GM12878 (cell line): ENCODE results near the gene ZNF692. TPM values are rescaled to one million over a fixed set of nuclear protein-coding genes. Genes with fewer than 3 reads are reported as not detected.

Experiments
- ATF3 ChIP-seq: IDR thresholded peaks from 2 replicates; pipeline ENCODE4 v1.6.1; 2011; ENCODE audit warnings: low read depth, mild to moderate bottlenecking, low read length, moderate library complexity, borderline replicate concordance; ENCODE audit errors: extremely low read depth
- BMI1 ChIP-seq: fragments of 450-650 bp; IDR thresholded peaks from 2 replicates; pipeline ENCODE4 v1.6.1; 2016; ENCODE audit warnings: mild to moderate bottlenecking, moderate library complexity, borderline replicate concordance
- BRCA1 ChIP-seq: IDR thresholded peaks from 2 replicates; pipeline ENCODE4 v1.6.1; 2011; ENCODE audit warnings: low read depth, low read length, improper control_type of control experiment
- CHD2 ChIP-seq: IDR thresholded peaks from 2 replicates; pipeline ENCODE4 v1.6.1; 2011; ENCODE audit warnings: low read depth, low read length, improper control_type of control experiment, borderline replicate concordance
- FOS ChIP-seq: IDR thresholded peaks from 3 replicates; pipeline ENCODE4 v1.6.1; 2011; ENCODE audit warnings: borderline replicate concordance; ENCODE audit not compliant: insufficient read length; ENCODE audit errors: extremely low read depth
- FOXK2 ChIP-seq: fragments of 450-650 bp; IDR thresholded peaks from 2 replicates; pipeline ENCODE4 v1.6.1; 2017; ENCODE audit warnings: mild to moderate bottlenecking, moderate library complexity
- GATAD2B ChIP-seq: fragments of 450-650 bp; conservative IDR thresholded peaks from 2 replicates; pipeline ENCODE4 v1.6.1; 2017; ENCODE audit warnings: low read depth, mild to moderate bottlenecking, moderate library complexity
- JUND ChIP-seq: IDR thresholded peaks from 2 replicates; pipeline ENCODE4 v1.6.1; 2012; ENCODE audit warnings: low read depth, mild to moderate bottlenecking, low read length, improper control_type of control experiment, moderate library complexity
- KAT2A ChIP-seq: conservative IDR thresholded peaks from 2 replicates; pipeline ENCODE4 v1.6.1; 2011; ENCODE audit warnings: low read depth, low read length; ENCODE audit not compliant: control insufficient read depth
- MYB ChIP-seq: fragments of 150-350 bp; IDR thresholded peaks from 2 replicates; pipeline ENCODE4 v1.6.1; 2014; ENCODE audit warnings: mild to moderate bottlenecking, low read depth, low read length, borderline replicate concordance
- NFIC ChIP-seq: IDR thresholded peaks from 2 replicates; pipeline ENCODE4 v1.6.1; 2012; ENCODE audit warnings: low read depth, mild to moderate bottlenecking, inconsistent platforms, low read length, moderate library complexity
- POLR2A ChIP-seq: IDR thresholded peaks from 2 replicates; pipeline ENCODE4 v1.6.1; 2011; ENCODE audit warnings: low read depth, mild to moderate bottlenecking, low read length
- RAD51 ChIP-seq: fragments of 450-650 bp; IDR thresholded peaks from 2 replicates; pipeline ENCODE4 v1.6.1; 2016; ENCODE audit warnings: moderate library complexity, mild to moderate bottlenecking, inconsistent platforms
- SIN3A ChIP-seq: IDR thresholded peaks from 2 replicates; pipeline ENCODE4 v1.6.1; 2012; ENCODE audit warnings: low read depth, low read length, improper control_type of control experiment
- SIX5 ChIP-seq: IDR thresholded peaks from 2 replicates; pipeline ENCODE4 v1.6.1; 2011; ENCODE audit warnings: mild to moderate bottlenecking, low read depth, low read length, moderate library complexity; ENCODE audit not compliant: severe bottlenecking
- SREBF2 ChIP-seq: IDR thresholded peaks from 2 replicates; pipeline ENCODE4 v1.6.1; 2012; ENCODE audit warnings: mild to moderate bottlenecking, low read length
- USF2 ChIP-seq: IDR thresholded peaks from 2 replicates; pipeline ENCODE4 v1.6.1; 2011; ENCODE audit warnings: low read depth, low read length, improper control_type of control experiment, borderline replicate concordance
- ZNF217 ChIP-seq: fragments of 450-650 bp; IDR thresholded peaks from 2 replicates; pipeline ENCODE4 v1.6.1; 2017; ENCODE audit warnings: antibody characterized with exemption, mild to moderate bottlenecking
- ZZZ3 ChIP-seq: IDR thresholded peaks from 2 replicates; pipeline ENCODE4 v1.6.1; 2011; ENCODE audit warnings: low read depth; ENCODE audit not compliant: control insufficient read depth, insufficient read length
- polyA plus RNA-seq, 11 experiments: library from polyadenylated mRNA; depleted of rRNA in 4 of 11; unstranded in 6 of 11; stranded (reverse) in 5 of 11; fragments of >200 nt; fragmentation: Nextera tagmentation in 4 of 11; fragmentation: Illumina TruSeq in 1 of 11; extraction: Ambion mirVana in 4 of 11; extraction: Trizol in 1 of 11; gene quantifications; 1 replicate in 1 of 11; 2 replicates in 10 of 11; pipeline versions ENCODE4 v1.2.1 to v1.2.3, GENCODE V29; 2011 to 2016; ENCODE audit warnings: inconsistent platforms in 2 of 11, missing spikeins in 2 of 11, low read depth in 1 of 11
- total RNA-seq, 4 experiments: library from RNA; depleted of rRNA in 3 of 4; stranded (reverse); fragments of >200 nt in 3 of 4; fragmentation: Illumina TruSeq in 1 of 4; extraction: Trizol in 1 of 4; gene quantifications; 2 replicates each; pipeline versions ENCODE4 v1.2.1 to v1.2.3, GENCODE V29; 2013 to 2021
- TF ChIP-seq, protein P1 (sequence below): fragments of 450-650 bp; IDR thresholded peaks from 2 replicates; pipeline ENCODE4 v1.6.1; 2016; ENCODE audit warnings: mild to moderate bottlenecking
- TF ChIP-seq, protein P2 (sequence below): fragments of 450-650 bp; formaldehyde crosslinking; IDR thresholded peaks from 2 replicates; pipeline ENCODE4 v1.4.0; 2020; ENCODE audit warnings: mild to moderate bottlenecking, moderate library complexity
- TF ChIP-seq, protein P3 (sequence below): fragments of 450-650 bp; IDR thresholded peaks from 2 replicates; pipeline ENCODE4 v1.6.1; 2017; ENCODE audit warnings: antibody characterized with exemption, mild to moderate bottlenecking, moderate library complexity

ZNF692 gene
- total and polyA plus RNA-seq, 10 of the 15 experiments (the other 5 are each of a cell fraction or from before 2014, with no cell fraction given): 5.3 to 76.6 (median 36.9) TPM

DNA sequence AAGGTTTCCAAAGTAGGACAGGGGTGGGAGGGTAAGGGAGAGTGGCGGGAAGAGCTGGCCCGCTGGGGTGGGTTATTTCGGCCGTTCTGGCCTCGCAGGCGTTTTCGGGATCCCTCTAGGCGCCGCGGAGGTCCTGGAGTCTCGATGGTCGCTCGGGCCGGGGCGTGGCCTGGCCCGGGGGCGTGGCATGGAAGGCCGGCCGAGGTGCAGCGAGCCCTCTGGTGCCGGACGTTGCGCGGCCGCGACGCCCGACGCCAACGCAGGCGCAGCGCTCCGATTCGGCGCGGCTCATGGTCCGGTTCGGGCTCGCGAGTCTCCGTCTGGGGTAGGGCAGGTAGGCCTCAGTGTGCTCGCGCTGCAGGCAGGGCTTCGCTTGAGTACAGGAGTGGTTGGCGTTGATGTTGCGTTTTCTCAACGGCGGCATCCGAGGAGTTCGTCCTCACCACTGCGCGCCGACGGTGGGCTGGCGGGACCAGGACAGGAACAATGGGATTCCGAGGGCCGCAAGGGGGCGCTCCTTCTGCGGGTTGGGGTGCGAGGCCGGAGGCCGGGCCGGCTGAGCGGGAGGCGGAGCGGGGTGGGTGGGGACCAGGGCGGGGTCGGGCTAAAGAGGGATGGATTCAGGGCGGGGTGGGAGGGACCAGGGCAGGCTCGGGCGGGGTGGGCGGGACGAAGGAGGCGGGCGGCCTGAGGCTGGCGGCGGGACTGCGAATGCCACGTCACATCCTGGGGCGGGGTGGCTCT, 47.3 kb upstream of the ZNF692 start, which contains the start of gene PGBD2 (continued):
- TF ChIP-seq, protein P1, sequence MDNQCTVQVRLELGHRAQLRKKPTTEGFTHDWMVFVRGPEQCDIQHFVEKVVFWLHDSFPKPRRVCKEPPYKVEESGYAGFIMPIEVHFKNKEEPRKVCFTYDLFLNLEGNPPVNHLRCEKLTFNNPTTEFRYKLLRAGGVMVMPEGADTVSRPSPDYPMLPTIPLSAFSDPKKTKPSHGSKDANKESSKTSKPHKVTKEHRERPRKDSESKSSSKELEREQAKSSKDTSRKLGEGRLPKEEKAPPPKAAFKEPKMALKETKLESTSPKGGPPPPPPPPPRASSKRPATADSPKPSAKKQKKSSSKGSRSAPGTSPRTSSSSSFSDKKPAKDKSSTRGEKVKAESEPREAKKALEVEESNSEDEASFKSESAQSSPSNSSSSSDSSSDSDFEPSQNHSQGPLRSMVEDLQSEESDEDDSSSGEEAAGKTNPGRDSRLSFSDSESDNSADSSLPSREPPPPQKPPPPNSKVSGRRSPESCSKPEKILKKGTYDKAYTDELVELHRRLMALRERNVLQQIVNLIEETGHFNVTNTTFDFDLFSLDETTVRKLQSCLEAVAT: no peak
- TF ChIP-seq SIX5: no peak
- no peak for TF ChIP-seq SIN3A
- TF ChIP-seq SREBF2: no peak
- peak; percentile 90 for TF ChIP-seq GATAD2B
- TF ChIP-seq BMI1: no peak
- TF ChIP-seq NFIC: no peak
- no peak for TF ChIP-seq ZZZ3
- no peak for TF ChIP-seq KAT2A
- TF ChIP-seq FOS: no peak
- TF ChIP-seq, protein P2, sequence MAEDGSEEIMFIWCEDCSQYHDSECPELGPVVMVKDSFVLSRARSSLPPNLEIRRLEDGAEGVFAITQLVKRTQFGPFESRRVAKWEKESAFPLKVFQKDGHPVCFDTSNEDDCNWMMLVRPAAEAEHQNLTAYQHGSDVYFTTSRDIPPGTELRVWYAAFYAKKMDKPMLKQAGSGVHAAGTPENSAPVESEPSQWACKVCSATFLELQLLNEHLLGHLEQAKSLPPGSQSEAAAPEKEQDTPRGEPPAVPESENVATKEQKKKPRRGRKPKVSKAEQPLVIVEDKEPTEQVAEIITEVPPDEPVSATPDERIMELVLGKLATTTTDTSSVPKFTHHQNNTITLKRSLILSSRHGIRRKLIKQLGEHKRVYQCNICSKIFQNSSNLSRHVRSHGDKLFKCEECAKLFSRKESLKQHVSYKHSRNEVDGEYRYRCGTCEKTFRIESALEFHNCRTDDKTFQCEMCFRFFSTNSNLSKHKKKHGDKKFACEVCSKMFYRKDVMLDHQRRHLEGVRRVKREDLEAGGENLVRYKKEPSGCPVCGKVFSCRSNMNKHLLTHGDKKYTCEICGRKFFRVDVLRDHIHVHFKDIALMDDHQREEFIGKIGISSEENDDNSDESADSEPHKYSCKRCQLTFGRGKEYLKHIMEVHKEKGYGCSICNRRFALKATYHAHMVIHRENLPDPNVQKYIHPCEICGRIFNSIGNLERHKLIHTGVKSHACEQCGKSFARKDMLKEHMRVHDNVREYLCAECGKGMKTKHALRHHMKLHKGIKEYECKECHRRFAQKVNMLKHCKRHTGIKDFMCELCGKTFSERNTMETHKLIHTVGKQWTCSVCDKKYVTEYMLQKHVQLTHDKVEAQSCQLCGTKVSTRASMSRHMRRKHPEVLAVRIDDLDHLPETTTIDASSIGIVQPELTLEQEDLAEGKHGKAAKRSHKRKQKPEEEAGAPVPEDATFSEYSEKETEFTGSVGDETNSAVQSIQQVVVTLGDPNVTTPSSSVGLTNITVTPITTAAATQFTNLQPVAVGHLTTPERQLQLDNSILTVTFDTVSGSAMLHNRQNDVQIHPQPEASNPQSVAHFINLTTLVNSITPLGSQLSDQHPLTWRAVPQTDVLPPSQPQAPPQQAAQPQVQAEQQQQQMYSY: no peak
- TF ChIP-seq RAD51: no peak
- 0 out of 2 replicates have a peak, but pooled peaks have one; percentile 24 for TF ChIP-seq ZNF217
- TF ChIP-seq POLR2A: peak; percentile 98
- no peak for TF ChIP-seq CHD2
- TF ChIP-seq, protein P3, sequence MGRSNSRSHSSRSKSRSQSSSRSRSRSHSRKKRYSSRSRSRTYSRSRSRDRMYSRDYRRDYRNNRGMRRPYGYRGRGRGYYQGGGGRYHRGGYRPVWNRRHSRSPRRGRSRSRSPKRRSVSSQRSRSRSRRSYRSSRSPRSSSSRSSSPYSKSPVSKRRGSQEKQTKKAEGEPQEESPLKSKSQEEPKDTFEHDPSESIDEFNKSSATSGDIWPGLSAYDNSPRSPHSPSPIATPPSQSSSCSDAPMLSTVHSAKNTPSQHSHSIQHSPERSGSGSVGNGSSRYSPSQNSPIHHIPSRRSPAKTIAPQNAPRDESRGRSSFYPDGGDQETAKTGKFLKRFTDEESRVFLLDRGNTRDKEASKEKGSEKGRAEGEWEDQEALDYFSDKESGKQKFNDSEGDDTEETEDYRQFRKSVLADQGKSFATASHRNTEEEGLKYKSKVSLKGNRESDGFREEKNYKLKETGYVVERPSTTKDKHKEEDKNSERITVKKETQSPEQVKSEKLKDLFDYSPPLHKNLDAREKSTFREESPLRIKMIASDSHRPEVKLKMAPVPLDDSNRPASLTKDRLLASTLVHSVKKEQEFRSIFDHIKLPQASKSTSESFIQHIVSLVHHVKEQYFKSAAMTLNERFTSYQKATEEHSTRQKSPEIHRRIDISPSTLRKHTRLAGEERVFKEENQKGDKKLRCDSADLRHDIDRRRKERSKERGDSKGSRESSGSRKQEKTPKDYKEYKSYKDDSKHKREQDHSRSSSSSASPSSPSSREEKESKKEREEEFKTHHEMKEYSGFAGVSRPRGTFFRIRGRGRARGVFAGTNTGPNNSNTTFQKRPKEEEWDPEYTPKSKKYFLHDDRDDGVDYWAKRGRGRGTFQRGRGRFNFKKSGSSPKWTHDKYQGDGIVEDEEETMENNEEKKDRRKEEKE: no peak
- no peak for TF ChIP-seq JUND
- TF ChIP-seq FOXK2: no peak
- TF ChIP-seq USF2: no peak
- no peak for TF ChIP-seq BRCA1
- TF ChIP-seq MYB: no peak
- TF ChIP-seq ATF3: no peak
